Esophagus (tissue), 2 donors: ENCODE data around the gene DPYSL3. TPM values are rescaled to one million over a fixed set of nuclear protein-coding genes. Genes with fewer than 3 reads are reported as not detected.

ENCODE experiments used
- H3K27ac ChIP-seq, 2 donors: one replicate each; pipeline ENCODE4 v1.5.1; 2013; ENCODE audit warnings: low read depth in 2 of 2, mild to moderate bottlenecking in 2 of 2, inconsistent platforms in 1 of 2, low read length in 1 of 2, moderate library complexity in 1 of 2
- H3K27me3 ChIP-seq, 2 donors: one replicate each; pipeline ENCODE4 v1.6.1; 2013; ENCODE audit warnings: low read length in 2 of 2, control low read depth in 1 of 2, mild to moderate bottlenecking in 1 of 2; ENCODE audit not compliant: insufficient read depth in 2 of 2, control insufficient read depth in 1 of 2
- H3K36me3 ChIP-seq, 2 donors: one replicate each; pipeline ENCODE4 v1.6.1; 2013; ENCODE audit warnings: low read length in 1 of 2; ENCODE audit not compliant: control insufficient read depth in 2 of 2, insufficient read depth in 2 of 2
- H3K4me1 ChIP-seq, 2 donors: one replicate each; pipeline ENCODE4 v1.6.1; 2013; ENCODE audit warnings: low read length in 1 of 2; ENCODE audit not compliant: control insufficient read depth in 2 of 2, insufficient read depth in 2 of 2
- H3K4me3 ChIP-seq, 2 donors: one replicate each; pipeline ENCODE4 v1.5.1; 2013; ENCODE audit warnings: low read length in 2 of 2, mild to moderate bottlenecking in 2 of 2, low read depth in 1 of 2, moderate library complexity in 1 of 2
- H3K9me3 ChIP-seq, 2 donors: one replicate each; pipeline ENCODE4 v1.6.1; 2013; ENCODE audit warnings: mild to moderate bottlenecking in 2 of 2, low read depth in 1 of 2, low read length in 1 of 2, moderate library complexity in 1 of 2; ENCODE audit not compliant: control insufficient read depth in 2 of 2, insufficient read depth in 1 of 2
- WGBS, 2 donors: extraction: QIAGEN DNeasy Blood & Tissue Kit; methylation state at CpG; one replicate each; pipeline ENCODE4 v1.1.7; 2013; 5-methylcytosine and 5-hydroxymethylcytosine counted together
- polyA plus RNA-seq, 2 donors: library from polyadenylated mRNA; stranded (reverse); fragments of 200-250 nt; gene quantifications; one replicate each; pipeline ENCODE4 v1.2.3, GENCODE V29; 2013
- donor health status: healthy with polysubstance abuse.
- donor health status: Bipolar disorder and iron deficiency.

Gene DPYSL3
- polyA plus RNA-seq, 2 donors = 7.2 to 22.1 TPM

DNA sequence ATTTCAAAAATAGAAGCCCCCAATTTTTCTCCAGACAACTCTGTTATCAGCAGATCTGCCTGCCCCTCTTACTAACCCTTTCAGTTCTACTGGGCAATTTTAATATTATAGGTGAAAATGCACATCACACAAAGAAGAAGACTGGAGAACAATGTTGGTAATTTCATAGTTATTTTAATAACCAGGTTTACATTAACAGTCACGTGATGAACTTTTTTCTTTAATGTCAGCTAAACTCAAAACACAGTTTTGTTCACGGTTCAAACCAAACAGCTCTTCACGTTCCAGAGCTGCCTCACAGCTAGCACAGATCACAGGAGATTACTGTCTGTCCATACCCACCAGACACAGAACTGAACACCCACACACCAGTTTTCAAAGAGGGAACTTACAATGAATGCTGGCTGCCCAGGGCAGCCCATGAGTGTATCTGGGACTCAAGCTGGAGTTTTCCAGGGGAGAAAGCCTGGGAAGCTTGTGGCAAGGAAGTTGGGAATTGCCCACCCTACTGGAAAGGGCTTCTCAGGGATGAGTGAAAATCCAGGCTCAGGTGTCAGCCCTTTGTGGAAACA is 119.1 kb downstream of the DPYSL3 start:
- H3K27ac ChIP-seq = no peak overlapping the region
- no peaks in the 10 kb centered on the region for H3K4me1 ChIP-seq
- WGBS, 2 donors = 62 to 65% methylated on average over 3 of the region's 3 CpGs
- peaks cover 0 to 2% of the 10 kb centered on the region in 2 donors for H3K36me3 ChIP-seq
- no peak overlapping the region for H3K4me3 ChIP-seq
- H3K27me3 ChIP-seq = no peaks in the 10 kb centered on the region
- no peaks in the 10 kb centered on the region for H3K9me3 ChIP-seq

- no peaks in the 10 kb centered on the region for H3K27me3 ChIP-seq
- H3K4me1 ChIP-seq = no peaks in the 10 kb centered on the region
- H3K27ac ChIP-seq = no peak overlapping the region
- no peak overlapping the region for H3K4me3 ChIP-seq
- H3K9me3 ChIP-seq = no peaks in the 10 kb centered on the region
- WGBS, 2 donors = 67 to 68% methylated on average over 7 of the region's 7 CpGs
- H3K36me3 ChIP-seq = no peaks in the 10 kb centered on the region
Measured at GRCh38 chr5:147388184-147389108, 121.4 kb downstream of the DPYSL3 start.

GRCh38 chr5:147387109-147387508 is 122.8 kb downstream of the DPYSL3 start:
- H3K27ac ChIP-seq = no peak overlapping the region
- no peaks in the 10 kb centered on the region for H3K27me3 ChIP-seq
- H3K4me1 ChIP-seq = no peaks in the 10 kb centered on the region
- WGBS, 2 donors = 58 to 69% methylated on average over 4 of the region's 4 CpGs
- no peaks in the 10 kb centered on the region for H3K9me3 ChIP-seq
- no peak overlapping the region for H3K4me3 ChIP-seq
- H3K36me3 ChIP-seq = no peaks in the 10 kb centered on the region

DNA sequence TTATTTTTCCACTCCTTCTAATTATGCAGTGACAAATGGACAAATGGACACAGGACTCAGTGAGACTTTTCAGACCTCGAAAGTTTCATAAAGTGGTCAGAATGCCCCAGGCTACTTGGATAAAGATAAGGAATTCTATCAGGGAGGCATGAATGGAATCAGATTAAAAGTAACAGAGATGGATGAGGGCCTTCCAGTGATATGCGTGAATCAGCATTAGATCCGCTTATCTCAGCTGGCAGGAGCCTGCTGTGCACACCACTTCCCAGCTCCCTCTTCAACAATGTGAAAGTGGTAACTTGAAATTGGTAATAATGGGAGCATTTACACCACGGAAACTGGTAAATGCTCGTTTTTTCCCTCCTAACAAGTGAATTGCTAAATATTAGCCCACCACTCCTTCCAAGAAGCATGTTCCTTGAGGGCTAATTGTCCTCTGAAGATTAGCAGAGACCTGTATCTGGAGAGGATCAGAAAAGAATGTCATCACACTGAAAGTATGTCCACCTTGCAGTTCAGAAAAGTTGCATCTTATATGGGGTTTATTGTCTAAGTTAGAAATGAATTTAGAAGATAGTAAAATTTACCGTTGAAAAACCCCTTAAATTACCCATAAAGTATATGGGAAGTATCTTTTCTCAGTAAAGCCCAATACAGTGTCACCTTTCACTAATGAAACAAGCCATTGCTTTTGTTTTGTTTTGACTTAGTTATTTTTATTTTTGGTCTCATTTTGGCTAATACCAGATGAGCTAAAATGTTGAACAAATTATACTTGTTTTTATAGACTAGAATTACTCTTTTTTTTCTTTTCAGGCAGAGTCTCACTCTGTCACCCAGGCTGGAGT is 125.3 kb downstream of the DPYSL3 start:
- 69 to 72% methylated on average over 6 of the region's 6 CpGs for WGBS, 2 donors
- no peaks in the 10 kb centered on the region for H3K4me1 ChIP-seq
- no peaks in the 10 kb centered on the region for H3K9me3 ChIP-seq
- H3K4me3 ChIP-seq = no peak overlapping the region
- H3K36me3 ChIP-seq = no peaks in the 10 kb centered on the region
- H3K27ac ChIP-seq = no peak overlapping the region
- no peaks in the 10 kb centered on the region for H3K27me3 ChIP-seq

- WGBS, 2 donors = 70 to 72% methylated on average over 4 of the region's 4 CpGs
Measured at GRCh38 chr5:147382776-147383175, 127.1 kb downstream of the DPYSL3 start.

DNA sequence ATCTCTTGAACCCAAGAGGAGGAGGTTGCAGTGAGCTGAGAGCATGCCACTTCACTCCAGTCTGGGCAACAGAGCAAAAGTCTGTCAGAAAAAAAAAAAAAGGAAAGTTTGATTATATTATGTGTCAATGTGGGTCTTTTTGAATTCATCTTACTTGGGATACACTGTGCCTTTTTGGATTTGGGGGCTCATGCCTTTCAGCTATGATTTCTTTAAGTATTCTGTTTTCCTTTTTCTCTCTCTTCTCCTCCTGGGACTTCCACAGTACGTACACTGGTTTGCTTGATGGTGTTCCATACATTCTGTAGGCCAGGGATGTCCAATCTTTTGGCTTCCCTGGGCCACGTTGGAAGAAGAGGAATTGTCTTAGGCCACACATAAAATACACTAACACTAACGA is 128.3 kb downstream of the DPYSL3 start:
- 72 to 90% methylated on average over 3 of the region's 3 CpGs for WGBS, 2 donors
- no peak overlapping the region for H3K27ac ChIP-seq

More at GRCh38 chr5:147382776-147383175, 127.1 kb downstream of the DPYSL3 start:
- H3K4me1 ChIP-seq = no peaks in the 10 kb centered on the region
- H3K9me3 ChIP-seq = no peaks in the 10 kb centered on the region
- no peaks in the 10 kb centered on the region for H3K27me3 ChIP-seq
- no peak overlapping the region for H3K4me3 ChIP-seq
- H3K36me3 ChIP-seq = no peaks in the 10 kb centered on the region
- no peak overlapping the region for H3K27ac ChIP-seq

DNA sequence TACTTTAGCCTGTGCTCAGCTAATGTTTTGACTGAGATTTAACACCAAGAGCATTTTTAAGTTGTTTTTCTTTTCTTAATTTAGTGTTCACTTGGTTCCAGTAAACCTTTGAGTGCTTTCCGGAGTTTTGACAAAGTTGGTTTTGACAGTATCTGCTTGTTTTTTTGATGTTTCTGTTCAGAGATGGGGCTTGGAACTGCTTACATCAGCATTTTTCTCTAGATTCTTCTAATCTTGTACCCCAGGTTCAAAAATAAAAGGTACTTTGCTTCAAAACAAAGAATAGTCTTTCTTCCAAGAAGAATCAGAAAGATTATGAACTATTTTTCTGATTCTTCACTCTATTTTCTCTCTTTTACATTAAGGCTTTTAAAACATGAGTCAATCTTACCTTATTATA is 132.2 kb downstream of the DPYSL3 start:
- no peak overlapping the region for H3K4me3 ChIP-seq
- H3K36me3 ChIP-seq = no peaks in the 10 kb centered on the region
- no peaks in the 10 kb centered on the region for H3K27me3 ChIP-seq
- no peaks in the 10 kb centered on the region for H3K9me3 ChIP-seq
- H3K4me1 ChIP-seq = no peaks in the 10 kb centered on the region
- WGBS, 2 donors = 86 to 89% methylated on average over 1 of the region's 1 CpG
- no peak overlapping the region for H3K27ac ChIP-seq

More for the DNA sequence above, 128.3 kb downstream of the DPYSL3 start:
- H3K9me3 ChIP-seq = no peaks in the 10 kb centered on the region
- H3K4me3 ChIP-seq = no peak overlapping the region
- no peaks in the 10 kb centered on the region for H3K36me3 ChIP-seq
- H3K4me1 ChIP-seq = no peaks in the 10 kb centered on the region
- no peaks in the 10 kb centered on the region for H3K27me3 ChIP-seq

DNA sequence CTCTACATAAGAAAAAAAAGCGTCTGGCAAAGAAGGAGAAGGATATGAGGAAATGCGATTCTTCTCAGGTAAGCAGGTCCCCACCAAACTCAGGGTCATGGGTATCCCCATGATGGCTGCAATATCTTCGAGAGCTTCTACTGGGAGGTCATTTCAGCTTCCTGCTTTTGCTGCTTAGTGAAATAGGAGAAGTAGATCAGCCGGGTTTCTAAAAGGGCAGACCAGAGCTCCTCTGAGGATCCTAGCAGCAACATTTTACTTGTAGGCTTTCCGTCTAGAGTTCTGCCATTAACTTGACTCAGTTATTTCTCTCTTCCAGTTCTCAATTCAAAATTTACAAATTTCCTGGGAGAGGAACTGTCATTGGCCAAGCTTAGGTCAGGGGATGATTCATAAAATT is 134.7 kb downstream of the DPYSL3 start:
- H3K27me3 ChIP-seq = no peaks in the 10 kb centered on the region
- H3K36me3 ChIP-seq = no peaks in the 10 kb centered on the region
- H3K9me3 ChIP-seq = no peaks in the 10 kb centered on the region
- H3K4me3 ChIP-seq = no peak overlapping the region
- WGBS, 2 donors = 84 to 86% methylated on average over 5 of the region's 5 CpGs
- no peak overlapping the region for H3K27ac ChIP-seq
- no peaks in the 10 kb centered on the region for H3K4me1 ChIP-seq

- Histone ChIP-seq H3K4me1 (no peaks in the 10 kb centered on the region), H3K9me3 (no peaks in the 10 kb centered on the region), H3K4me3 (no peak overlapping the region), H3K27ac (no peak overlapping the region), H3K36me3 (no peaks in the 10 kb centered on the region), H3K27me3 (no peaks in the 10 kb centered on the region)
- 91 to 95% methylated on average over 3 of the region's 3 CpGs for WGBS, 2 donors
Measured at GRCh38 chr5:147373328-147373727, 136.5 kb downstream of the DPYSL3 start.
